ENCODE results near the gene APOL1.

APOL1 gene

DNA sequence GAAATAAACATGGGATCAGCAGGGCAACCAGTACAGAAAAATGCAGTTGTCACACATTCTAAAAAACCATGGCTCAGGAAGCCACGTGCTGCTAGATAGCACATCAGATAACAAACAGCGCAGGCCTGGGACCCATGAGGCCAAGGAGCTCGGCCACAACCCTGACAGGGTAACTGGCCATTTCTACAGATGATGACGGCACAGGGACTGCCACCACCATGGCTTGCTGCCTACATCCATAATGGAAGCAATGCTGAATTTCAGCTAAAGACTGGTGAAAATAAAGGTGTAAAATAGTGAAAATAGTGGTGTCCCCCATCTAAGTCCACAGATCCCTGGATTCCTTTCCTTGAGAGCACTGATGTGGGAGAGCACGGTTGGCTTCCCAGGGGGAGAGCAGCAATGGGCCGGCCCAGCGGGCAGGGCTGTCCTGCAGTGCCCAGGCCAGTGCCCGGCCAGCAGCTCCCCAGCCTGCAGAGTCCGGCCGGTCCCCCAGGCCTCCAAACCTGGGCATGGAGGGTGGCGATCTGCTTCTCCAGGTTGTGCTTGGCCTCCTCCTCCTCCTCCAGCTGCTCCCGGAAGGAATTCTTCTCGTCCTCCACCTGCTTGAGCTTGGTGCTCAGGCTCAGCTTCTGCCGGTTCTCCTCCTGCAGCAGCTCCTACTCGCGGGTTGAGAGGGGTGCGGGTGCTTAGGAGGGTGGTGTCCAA, 40.0 kb downstream of the APOL1 start:
- no peak for DNase-seq
- no peak for TF ChIP-seq GATA1 (IDR thresholded peaks at IDR 0.05; ENCODE audit: low read depth, low read length)
- TF ChIP-seq POLR2A (IDR thresholded peaks at IDR 0.05; ENCODE audit: low read length) = no peak

DNA sequence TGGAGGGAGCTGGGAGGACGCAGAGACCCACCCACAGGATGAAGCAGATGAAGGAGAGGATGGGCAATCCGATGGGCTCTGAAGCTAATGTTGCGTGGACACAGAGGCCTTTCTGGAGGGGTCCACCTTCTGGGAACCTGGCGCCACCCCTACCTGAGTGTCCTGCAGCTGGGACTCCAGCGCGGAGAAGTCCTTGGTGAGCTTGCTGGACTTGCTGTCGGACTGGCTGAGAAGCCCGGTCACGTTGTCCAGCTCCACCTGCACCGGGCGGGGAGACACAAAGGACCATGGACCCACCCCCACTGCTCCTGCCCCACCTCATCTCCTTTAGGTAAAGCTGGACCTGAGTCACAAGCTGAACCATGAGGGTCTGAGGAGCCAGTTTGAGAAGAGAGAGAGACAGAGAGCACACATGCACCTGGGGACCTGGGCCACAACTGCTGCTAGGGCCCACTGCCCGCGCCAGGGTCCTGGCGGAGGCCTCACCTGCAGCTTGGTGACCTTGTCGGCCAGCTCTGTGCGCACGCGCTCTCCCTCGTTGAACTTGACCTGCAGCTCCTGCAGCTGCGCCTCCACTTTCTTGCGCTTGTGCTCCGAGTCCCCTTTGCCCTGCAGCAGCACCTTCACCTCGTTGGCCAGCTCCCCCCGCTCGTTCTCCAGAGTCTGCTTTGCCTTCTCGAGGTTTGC, 40.8 kb downstream of the APOL1 start:
- no peak for TF ChIP-seq POLR2A (IDR thresholded peaks at IDR 0.05; ENCODE audit: low read length)
- no peak for TF ChIP-seq GATA1 (IDR thresholded peaks at IDR 0.05; ENCODE audit: low read depth, low read length)
- DNase-seq = no peak

DNA sequence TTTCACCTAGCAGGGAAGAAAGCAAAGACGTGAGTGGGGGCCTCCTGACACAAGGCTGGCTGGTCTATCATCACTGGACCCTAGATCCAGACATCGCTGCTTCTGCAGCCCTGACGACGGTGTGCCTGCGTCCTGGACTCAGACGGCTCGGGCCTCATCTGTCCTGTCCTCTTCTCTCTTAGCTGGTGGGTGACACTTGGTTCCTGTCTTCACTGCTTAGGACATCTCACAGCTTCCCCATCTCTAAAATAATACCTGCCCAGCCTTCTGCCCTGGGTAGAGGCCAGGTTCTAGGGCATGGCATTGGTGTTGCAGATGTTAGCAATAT, 41.3 kb downstream of the APOL1 start:
- TF ChIP-seq GATA1 (IDR thresholded peaks at IDR 0.05; ENCODE audit: low read depth, low read length) = no peak
- no peak for TF ChIP-seq POLR2A (IDR thresholded peaks at IDR 0.05; ENCODE audit: low read length)

DNA sequence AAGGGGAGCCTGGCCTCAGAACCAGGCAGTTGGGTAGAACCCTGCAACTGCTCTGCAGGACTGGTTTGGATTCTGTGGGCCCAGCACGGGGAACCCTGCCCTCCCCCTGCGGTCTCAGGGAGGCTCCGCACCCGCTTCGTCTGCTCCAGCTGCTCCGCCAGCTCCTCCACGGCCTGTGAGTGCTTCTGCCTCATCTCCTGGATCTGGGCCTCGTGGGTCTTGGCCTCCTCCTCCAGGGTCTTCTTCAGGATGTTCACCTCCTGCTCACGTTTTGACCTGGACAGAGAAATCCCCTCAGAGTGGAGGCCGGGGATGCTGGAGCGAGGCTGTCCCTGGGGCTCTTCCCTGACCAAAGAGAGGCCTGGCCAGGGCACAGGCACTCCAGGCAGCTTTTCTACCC, 41.9 kb downstream of the APOL1 start:
- no peak for TF ChIP-seq POLR2A (IDR thresholded peaks at IDR 0.05; ENCODE audit: low read length)
- no peak for TF ChIP-seq GATA1 (IDR thresholded peaks at IDR 0.05; ENCODE audit: low read depth, low read length)
- DNase-seq = no peak

More for the DNA sequence above, 41.3 kb downstream of the APOL1 start:
- DNase-seq = no peak

DNA sequence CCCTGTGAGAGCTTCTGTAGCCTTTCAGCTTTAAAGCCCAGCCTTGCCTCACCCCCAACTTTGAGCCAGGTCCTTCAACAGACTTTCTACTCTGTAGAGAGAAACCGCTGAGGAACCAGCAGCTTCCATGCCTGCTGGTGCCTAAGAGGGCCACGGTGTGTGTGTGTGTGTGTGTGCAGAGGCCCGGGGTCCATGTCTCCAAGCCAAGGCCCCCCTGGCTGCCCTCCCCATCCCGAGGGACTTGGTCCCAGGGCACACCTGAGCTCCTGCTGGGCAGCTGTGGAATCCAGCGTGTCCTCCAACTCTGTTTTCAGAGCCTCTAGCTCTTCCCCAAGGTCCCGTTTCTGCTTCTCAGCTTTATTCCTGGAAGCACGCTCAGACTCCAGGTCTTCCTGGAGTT, 42.3 kb downstream of the APOL1 start:
- TF ChIP-seq GATA1 (IDR thresholded peaks at IDR 0.05; ENCODE audit: low read depth, low read length) (no peak), POLR2A (IDR thresholded peaks at IDR 0.05; ENCODE audit: low read length) (no peak)
- DNase-seq = no peak

DNA sequence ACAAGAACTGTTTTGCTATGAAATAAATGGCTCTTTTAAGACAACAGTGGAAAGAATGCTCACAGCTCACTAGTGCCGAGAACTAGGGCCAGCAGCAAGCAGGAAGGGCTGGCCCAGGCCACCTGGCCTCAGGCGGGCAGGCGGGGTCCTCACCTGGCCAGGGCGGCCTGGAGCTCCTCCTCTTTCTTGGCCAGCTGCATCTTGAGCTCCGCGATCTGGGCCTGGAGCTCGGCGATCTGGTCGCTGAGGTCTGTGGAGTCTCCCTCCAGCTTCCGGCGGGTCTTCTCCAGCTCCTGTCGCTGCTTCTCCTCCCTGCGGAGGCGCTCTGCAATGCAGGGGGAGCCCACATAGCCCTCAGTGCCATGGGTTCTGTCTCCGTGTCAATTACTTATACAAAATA, 43.8 kb downstream of the APOL1 start:
- no peak for DNase-seq
- no peak for TF ChIP-seq GATA1 (IDR thresholded peaks at IDR 0.05; ENCODE audit: low read depth, low read length)
- no peak for TF ChIP-seq POLR2A (IDR thresholded peaks at IDR 0.05; ENCODE audit: low read length)

DNA sequence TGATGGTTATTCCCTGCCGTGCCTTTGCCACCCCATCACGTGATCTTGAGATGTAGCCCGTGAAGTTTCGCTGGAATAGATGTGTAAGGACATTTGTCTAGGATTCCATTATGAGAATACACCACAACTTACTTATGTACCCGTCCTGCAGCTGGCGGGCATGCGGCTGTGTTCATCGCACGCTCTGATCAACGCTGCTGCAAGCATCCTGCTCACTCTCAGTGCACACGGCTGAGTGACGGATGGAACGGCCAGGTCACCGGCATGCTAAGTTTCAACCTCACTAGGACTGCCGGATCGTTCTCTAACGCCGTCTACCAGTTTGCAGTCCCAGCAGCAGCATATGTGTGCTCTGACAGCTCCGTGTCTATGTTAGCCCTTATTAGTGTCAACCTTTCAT, 44.6 kb downstream of the APOL1 start:
- no peak for TF ChIP-seq GATA1 (IDR thresholded peaks at IDR 0.05; ENCODE audit: low read depth, low read length)
- TF ChIP-seq POLR2A (IDR thresholded peaks at IDR 0.05; ENCODE audit: low read length) = no peak
- no peak for DNase-seq

DNA sequence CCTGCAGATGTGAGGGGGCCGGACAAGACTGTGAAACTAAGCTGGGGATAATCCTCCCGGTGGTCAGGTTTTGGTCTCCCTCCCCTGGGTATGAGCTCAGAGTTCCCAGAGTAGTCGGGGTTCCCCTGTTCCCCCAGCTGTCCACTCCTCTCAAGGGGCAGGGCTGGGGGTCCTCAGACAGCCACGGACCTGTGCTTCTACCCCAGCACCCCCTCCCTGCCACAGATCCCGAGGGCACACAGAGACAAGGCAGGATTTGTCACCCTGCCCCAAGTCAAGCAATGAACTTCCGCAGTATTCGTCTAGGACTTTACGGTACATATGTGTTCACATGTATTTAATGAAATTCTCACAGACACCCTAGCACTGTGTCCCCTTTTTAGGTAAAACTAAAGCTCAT, 45.2 kb downstream of the APOL1 start:
- DNase-seq = no peak
- no peak for TF ChIP-seq GATA1 (IDR thresholded peaks at IDR 0.05; ENCODE audit: low read depth, low read length)
- no peak for TF ChIP-seq POLR2A (IDR thresholded peaks at IDR 0.05; ENCODE audit: low read length)

DNA sequence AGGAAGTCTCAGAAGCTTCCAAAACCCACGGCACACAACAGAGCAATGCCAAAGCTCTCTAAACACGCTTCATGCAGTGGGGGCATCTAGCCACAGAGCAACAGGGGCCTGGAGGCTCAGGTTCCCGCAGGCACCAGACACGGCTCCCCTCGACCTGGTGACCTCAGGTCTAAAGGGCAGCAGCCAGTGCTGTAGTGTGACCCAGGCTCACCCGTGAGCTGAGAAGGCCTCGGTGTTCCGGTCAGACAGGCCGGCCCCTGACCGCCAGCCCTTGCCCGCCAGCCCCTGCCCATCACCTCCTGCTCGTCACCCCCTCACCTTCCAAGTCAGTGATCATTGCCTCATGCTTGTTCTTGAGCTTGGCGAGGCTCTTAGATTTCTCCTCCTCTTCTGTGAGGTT, 45.7 kb downstream of the APOL1 start:
- no peak for TF ChIP-seq GATA1 (IDR thresholded peaks at IDR 0.05; ENCODE audit: low read depth, low read length)
- no peak for TF ChIP-seq POLR2A (IDR thresholded peaks at IDR 0.05; ENCODE audit: low read length)
- DNase-seq = no peak

DNA sequence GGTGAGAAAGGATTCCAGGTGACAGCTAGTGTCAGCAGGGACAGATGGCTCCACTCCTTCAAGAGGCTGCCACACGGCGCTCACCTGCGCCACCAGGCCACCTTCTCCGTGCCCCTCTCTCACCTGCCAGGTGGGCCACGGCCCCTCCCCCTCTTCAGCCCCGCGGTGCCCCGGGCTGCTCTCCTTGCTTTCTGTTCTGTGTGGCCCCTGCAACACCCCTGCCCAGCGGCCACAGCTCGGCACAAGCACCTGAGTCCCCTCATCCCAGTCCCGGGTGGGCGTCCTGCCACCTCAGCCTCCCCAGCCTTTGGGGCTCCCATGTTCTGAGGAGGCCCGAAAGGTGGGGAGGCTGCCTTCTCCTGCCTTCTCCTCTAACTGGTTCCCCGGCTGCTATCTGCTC, 46.4 kb downstream of the APOL1 start:
- DNase-seq = no peak
- TF ChIP-seq POLR2A (IDR thresholded peaks at IDR 0.05; ENCODE audit: low read length) (no peak), GATA1 (IDR thresholded peaks at IDR 0.05; ENCODE audit: low read depth, low read length) (no peak)

DNA sequence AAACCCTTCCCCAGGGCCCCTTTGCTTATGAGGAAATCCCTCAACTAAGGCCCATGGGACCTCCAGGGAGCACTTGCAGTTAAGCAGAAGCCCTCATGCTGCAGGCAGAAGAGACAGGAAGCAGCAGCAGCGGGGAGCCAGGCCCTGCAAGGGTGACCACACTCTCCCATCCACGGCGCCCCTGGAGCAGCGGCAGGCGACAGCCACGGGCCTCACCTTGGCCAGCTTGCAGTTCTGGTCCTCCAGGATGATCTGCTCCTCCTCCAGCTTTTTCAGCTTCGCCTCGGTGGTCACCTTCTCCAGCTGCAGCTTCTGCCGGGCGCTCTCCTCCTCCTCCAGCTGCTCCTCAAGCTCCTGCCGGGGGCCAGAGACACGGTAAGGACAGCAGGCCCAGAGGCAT, 47.0 kb downstream of the APOL1 start:
- TF ChIP-seq GATA1 (IDR thresholded peaks at IDR 0.05; ENCODE audit: low read depth, low read length) (no peak), POLR2A (IDR thresholded peaks at IDR 0.05; ENCODE audit: low read length) (no peak)
- no peak for DNase-seq

DNA sequence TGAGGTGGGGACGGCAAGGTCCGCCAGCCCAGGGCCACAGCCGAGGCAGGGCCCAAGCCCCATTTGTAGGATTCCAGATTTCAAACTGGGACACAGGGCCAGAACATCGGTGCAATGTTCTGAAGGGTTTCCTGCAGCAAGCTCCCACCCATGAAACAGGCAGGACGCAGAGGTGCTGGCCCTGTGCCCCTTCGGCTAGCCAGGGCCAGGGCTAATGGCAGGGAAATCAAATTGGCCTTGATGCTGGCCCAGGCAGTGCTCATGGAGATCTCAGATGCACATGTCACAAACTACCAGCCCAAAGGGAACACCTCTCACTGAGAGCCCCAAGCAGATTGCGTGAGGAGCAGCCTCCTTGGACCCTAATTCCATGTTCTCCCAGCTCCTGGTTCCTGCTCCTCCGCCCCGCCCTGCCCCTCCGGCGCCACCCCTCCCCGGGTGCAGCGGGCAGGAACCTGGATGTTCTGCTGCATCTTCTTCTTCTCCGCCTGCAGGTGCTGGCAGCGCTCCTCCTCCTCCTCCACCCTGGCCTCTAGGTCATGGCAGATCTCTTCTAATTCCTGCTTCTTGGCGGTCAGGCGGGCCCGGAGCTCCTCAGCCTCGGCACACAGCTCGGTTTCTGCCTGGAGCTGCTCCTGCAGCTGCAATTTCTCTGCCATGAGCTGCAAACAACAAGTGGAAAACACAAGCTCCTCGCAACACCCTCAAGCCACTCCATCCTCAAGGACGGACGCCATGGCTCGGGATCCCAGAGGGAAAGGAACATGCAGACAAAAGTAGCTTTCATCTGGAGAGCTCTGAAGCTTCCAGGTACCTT, 47.7 kb downstream of the APOL1 start:
- no peak for TF ChIP-seq GATA1 (IDR thresholded peaks at IDR 0.05; ENCODE audit: low read depth, low read length)
- TF ChIP-seq POLR2A (IDR thresholded peaks at IDR 0.05; ENCODE audit: low read length) = no peak
- DNase-seq = no peak

DNA sequence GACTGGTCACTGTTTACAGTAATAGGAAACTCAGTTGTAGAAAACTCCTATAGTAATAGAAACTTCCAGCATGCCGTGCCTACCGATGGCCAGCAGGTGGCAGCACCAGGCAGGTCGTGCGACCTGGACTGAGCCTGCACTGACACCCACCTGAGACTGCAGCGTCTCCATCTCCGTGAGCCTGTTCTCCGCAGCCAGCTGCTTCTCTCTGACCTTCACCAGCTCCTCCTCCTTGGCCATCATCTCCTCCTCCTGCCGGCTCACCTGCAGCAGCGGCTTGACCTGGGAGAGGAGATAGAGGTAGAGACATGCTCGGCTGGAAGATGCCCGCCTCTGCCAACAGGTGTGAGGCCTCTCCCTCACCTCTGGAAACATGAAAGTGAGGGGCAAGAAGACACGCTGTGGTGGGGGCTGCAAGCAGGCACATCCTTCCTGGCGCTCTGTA, 48.5 kb downstream of the APOL1 start:
- TF ChIP-seq POLR2A (IDR thresholded peaks at IDR 0.05; ENCODE audit: low read length) (no peak), GATA1 (IDR thresholded peaks at IDR 0.05; ENCODE audit: low read depth, low read length) (no peak)
- peak; percentile 71 to 87 for DNase-seq

DNA sequence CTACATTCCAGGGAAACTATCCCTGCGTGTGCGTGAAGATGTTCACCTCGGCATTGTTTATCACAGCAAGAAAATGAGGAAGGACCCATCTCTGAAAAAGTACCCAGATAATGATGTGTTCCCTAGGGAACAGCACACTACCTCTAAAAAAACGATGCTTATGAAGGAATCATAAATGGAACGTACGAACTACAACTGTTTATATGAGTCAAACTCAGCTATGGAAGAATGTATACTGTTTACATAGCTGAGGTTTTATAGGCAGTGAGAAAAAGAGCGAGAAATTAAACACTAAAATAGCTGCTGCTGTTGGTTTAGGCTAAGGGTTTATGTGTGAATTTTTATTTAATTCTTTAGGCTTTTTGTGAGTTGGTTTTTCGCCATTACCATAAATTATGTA, 48.9 kb downstream of the APOL1 start:
- DNase-seq = no peak
- no peak for TF ChIP-seq GATA1 (IDR thresholded peaks at IDR 0.05; ENCODE audit: low read depth, low read length)
- no peak for TF ChIP-seq POLR2A (IDR thresholded peaks at IDR 0.05; ENCODE audit: low read length)
